ENCODE data around the gene LENG9. TPM values are rescaled to one million over a fixed set of nuclear protein-coding genes. Genes with fewer than 3 reads are reported as not detected.
A peak's percentile ranks its signal among the peaks of the same experiment; 100 is the strongest.
"Not testable (repeated sequence)": the region's sequence is repeated elsewhere in the genome, so short reads cannot be mapped to it uniquely, and the experiment has no call there.

LENG9 gene
- 1 to 10 TPM; 3.8 to 4.4 TPM for total RNA-seq
- polyA plus RNA-seq = 0.23 TPM

GRCh38 chr19:54463531-54464043, at the start of gene LENG9:
LENG9 (minus strand) TSS chr19:54463778; CDS start chr19:54463526, 252 bp downstream.
- DNase-seq = peak; percentile 88 to 95 (median 92)
- Mint-ChIP-seq H3K36me3 (peaks cover 3 to 39% (median 5%) of the 10 kb centered on the region in 3 donors), H3K4me1 (peaks cover 26 to 43% (median 28%) of the 10 kb centered on the region in 3 donors), H3K4me3 (peak within 1 kb of the TSS; percentile 87 to 99 (median 93)), H3K9me3 (peaks cover 0 to 2% (median 0%) of the 10 kb centered on the region in 5 donors), H3K27ac (peak within 1 kb of the TSS; percentile 94 to 99 (median 96)), H3K27me3 (peaks cover 0 to 4% of the 10 kb centered on the region in 2 donors)
- no peaks in the 10 kb centered on the region for H3K27me3 ChIP-seq (ENCODE audit: insufficient read depth, low read length, poor library complexity, severe bottlenecking)
- peaks cover 25% of the 10 kb centered on the region for H3K36me3 ChIP-seq (ENCODE audit: insufficient read depth, low read length)
- peak within 1 kb of the TSS; percentile 91 for H3K4me3 ChIP-seq (ENCODE audit: low read length)
- H3K27ac ChIP-seq (ENCODE audit: low read depth, low read length) = peak within 1 kb of the TSS; percentile 76
- POLR2A ChIA-PET = interaction anchor here (0.5 to 2.9 kb wide), 8 partner anchors 8 to 1676 kb away, joined by 3 to 35 read pairs (median 3); partner anchors contain the start of genes FIZ1, LENG8 and MYADM
- CTCF ChIA-PET = interaction anchor here (0.8 to 3.0 kb wide), 4 partner anchors 10 to 17 kb away, joined by 4 to 9 read pairs (median 6); partner anchors contain the start of gene LENG8
- H3K4me1 ChIP-seq (ENCODE audit: insufficient read depth, low read length) = peaks cover 21% of the 10 kb centered on the region
- H3K9me3 ChIP-seq (ENCODE audit: low read length) = no peaks in the 10 kb centered on the region

GRCh38 chr19:54509200-54509940, 45.8 kb upstream of the LENG9 start:
- H3K4me3 ChIP-seq (ENCODE audit: low read length); H3K27ac Mint-ChIP-seq; H3K36me3 Mint-ChIP-seq; H3K9me3 Mint-ChIP-seq; H3K4me3 Mint-ChIP-seq; H3K36me3 ChIP-seq (ENCODE audit: insufficient read depth, low read length); H3K9me3 ChIP-seq (ENCODE audit: low read length); CTCF ChIA-PET; POLR2A ChIA-PET; H3K27ac ChIP-seq (ENCODE audit: low read depth, low read length); H3K27me3 ChIP-seq (ENCODE audit: insufficient read depth, low read length, poor library complexity, severe bottlenecking): not testable (repeated sequence)
- H3K4me1 ChIP-seq (ENCODE audit: insufficient read depth, low read length) = peaks cover 15% of the 10 kb centered on the region
- H3K4me1 Mint-ChIP-seq = peaks cover 23 to 30% (median 25%) of the 10 kb centered on the region in 3 donors
- DNase-seq = peak in 1 of 5 donors; percentile 9
- H3K27me3 Mint-ChIP-seq = peaks cover 9 to 21% of the 10 kb centered on the region in 2 donors

DNA sequence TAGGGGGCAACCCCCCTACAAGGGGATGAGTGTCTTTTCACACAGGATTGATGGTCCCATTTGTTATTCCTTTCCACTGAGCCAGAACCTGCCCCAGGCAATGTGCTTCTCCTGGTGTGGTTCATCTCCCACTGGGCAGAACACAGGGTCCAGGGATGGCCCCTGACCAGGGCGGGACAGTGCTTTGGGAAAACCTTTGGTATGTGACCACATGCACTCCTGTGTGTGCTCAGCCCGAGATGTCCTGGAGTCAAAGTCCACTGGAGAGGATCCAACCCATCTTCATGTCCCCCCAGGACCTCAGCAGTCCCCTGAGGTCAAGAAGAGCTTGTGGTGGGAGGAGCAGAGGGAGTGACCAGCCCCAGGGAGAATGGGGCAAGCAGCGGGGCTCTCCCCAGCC, 44.9 kb upstream of the LENG9 start:
- CTCF ChIA-PET, POLR2A ChIA-PET: not testable (repeated sequence)

DNA sequence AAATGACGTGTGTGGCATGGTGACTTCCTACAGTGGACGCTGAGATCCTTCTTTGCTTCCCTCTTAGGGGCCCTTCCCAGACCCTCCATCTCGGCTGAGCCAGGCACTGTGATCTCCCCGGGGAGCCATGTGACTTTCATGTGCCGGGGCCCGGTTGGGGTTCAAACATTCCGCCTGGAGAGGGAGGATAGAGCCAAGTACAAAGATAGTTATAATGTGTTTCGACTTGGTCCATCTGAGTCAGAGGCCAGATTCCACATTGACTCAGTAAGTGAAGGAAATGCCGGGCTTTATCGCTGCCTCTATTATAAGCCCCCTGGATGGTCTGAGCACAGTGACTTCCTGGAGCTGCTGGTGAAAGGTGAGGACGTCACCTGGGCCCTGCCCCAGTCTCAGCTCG, 44.2 kb upstream of the LENG9 start:
- H3K27ac Mint-ChIP-seq = peak overlapping the region in 1 of 8 donors; percentile 80
- H3K4me3 ChIP-seq (ENCODE audit: low read length) = no peak overlapping the region

More for the DNA sequence above, 44.9 kb upstream of the LENG9 start:
- not testable (repeated sequence) for H3K27ac ChIP-seq (ENCODE audit: low read depth, low read length); H3K4me3 ChIP-seq (ENCODE audit: low read length); DNase-seq; H3K27ac Mint-ChIP-seq; H3K9me3 Mint-ChIP-seq; H3K27me3 ChIP-seq (ENCODE audit: insufficient read depth, low read length, poor library complexity, severe bottlenecking); H3K9me3 ChIP-seq (ENCODE audit: low read length); H3K36me3 ChIP-seq (ENCODE audit: insufficient read depth, low read length); H3K36me3 Mint-ChIP-seq
- H3K4me1 Mint-ChIP-seq = peaks cover 23 to 30% (median 25%) of the 10 kb centered on the region in 3 donors
- peaks cover 15% of the 10 kb centered on the region for H3K4me1 ChIP-seq (ENCODE audit: insufficient read depth, low read length)
- peaks cover 9 to 20% of the 10 kb centered on the region in 2 donors for H3K27me3 Mint-ChIP-seq
- H3K4me3 Mint-ChIP-seq = peak overlapping the region in 2 of 7 donors; percentile 19 to 48

DNA sequence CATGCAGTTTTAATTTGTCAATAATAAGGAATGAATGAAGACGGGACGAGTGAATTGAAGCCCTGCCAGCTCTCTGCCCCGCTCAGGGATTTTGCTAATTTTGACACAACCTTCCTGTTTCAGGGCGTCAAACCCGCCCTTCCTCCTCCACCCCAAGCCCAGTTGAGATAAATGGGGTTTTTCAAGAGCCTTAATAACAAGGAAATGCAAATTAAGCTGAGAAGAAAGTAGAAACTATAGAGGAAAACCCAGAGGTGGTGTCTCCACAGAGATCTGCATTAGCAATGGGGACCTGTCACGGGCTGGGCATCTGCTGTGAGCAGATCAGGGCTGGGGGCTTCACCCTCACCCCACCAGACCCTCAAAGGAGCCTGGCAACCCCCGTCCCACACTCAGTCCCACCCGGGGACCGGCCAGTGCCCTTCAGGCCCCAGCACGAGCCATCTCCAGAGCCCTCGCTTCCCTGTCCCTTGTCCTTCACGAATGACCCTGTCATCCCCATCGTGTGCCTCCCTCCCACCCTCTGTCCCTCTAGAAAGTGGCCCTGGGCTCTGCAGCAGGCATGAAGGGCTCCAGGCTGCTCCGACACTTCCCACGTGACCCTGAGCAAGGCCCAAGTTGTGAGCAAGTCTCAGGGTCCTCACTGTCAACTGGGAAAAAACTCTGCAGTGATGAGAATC, 43.6 kb upstream of the LENG9 start:
- H3K4me1 ChIP-seq (ENCODE audit: insufficient read depth, low read length) = peaks cover 15% of the 10 kb centered on the region
- DNase-seq; H3K36me3 ChIP-seq (ENCODE audit: insufficient read depth, low read length); POLR2A ChIA-PET; H3K4me3 ChIP-seq (ENCODE audit: low read length); CTCF ChIA-PET; H3K9me3 Mint-ChIP-seq; H3K27ac ChIP-seq (ENCODE audit: low read depth, low read length); H3K9me3 ChIP-seq (ENCODE audit: low read length); H3K36me3 Mint-ChIP-seq; H3K27me3 ChIP-seq (ENCODE audit: insufficient read depth, low read length, poor library complexity, severe bottlenecking): not testable (repeated sequence)
- H3K27me3 Mint-ChIP-seq = peaks cover 11 to 16% of the 10 kb centered on the region in 2 donors
- peak overlapping the region in 2 of 8 donors; percentile 74 to 80 for H3K27ac Mint-ChIP-seq
- peak overlapping the region in 5 of 7 donors; percentile 15 to 85 (median 42) for H3K4me3 Mint-ChIP-seq
- peaks cover 29 to 34% (median 29%) of the 10 kb centered on the region in 3 donors for H3K4me1 Mint-ChIP-seq

More for the DNA sequence above, 44.2 kb upstream of the LENG9 start:
- peaks cover 10 to 15% of the 10 kb centered on the region in 2 donors for H3K27me3 Mint-ChIP-seq
- no peak for DNase-seq
- Histone ChIP-seq H3K36me3 (ENCODE audit: insufficient read depth, low read length) (no peaks in the 10 kb centered on the region), H3K27me3 (ENCODE audit: insufficient read depth, low read length, poor library complexity, severe bottlenecking) (no peaks in the 10 kb centered on the region), H3K4me1 (ENCODE audit: insufficient read depth, low read length) (peaks cover 15% of the 10 kb centered on the region), H3K27ac (ENCODE audit: low read depth, low read length) (no peak overlapping the region), H3K9me3 (ENCODE audit: low read length) (no peaks in the 10 kb centered on the region)
- H3K36me3 Mint-ChIP-seq = peaks cover 0 to 3% (median 0%) of the 10 kb centered on the region in 3 donors
- H3K9me3 Mint-ChIP-seq = peaks cover 0 to 2% (median 0%) of the 10 kb centered on the region in 5 donors
- peak overlapping the region in 2 of 7 donors; percentile 42 to 85 for H3K4me3 Mint-ChIP-seq
- H3K4me1 Mint-ChIP-seq = peaks cover 23 to 30% (median 25%) of the 10 kb centered on the region in 3 donors
- ChIA-PET CTCF (no interaction called here), POLR2A (no interaction called here)

DNA sequence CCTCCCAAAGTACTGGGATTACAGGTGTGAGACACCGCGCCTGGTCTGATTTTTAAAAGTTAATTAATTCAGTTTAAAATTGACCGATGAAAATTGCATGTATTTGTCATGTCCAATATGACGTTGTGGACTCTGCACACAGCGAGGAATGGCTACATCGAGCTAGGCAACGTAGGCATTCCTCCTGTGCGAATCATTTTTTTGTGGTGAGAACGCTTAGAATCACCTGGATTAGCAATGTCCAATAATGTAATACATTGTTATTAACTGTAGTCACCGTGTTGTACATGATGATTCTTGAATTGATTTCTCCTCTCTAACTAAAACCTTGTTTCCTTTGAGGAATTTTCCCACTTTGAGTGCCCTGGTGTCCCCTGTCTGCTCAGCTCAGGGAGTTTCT, 42.5 kb upstream of the LENG9 start:
- CTCF ChIA-PET = no interaction called here
- POLR2A ChIA-PET = no interaction called here
- H3K9me3 ChIP-seq (ENCODE audit: low read length) = no peaks in the 10 kb centered on the region
- no peak overlapping the region for H3K27ac ChIP-seq (ENCODE audit: low read depth, low read length)
- Mint-ChIP-seq H3K36me3 (peaks cover 0 to 3% (median 0%) of the 10 kb centered on the region in 3 donors), H3K27me3 (peaks cover 11 to 20% of the 10 kb centered on the region in 2 donors), H3K4me1 (peaks cover 29 to 34% (median 29%) of the 10 kb centered on the region in 3 donors), H3K4me3 (peak overlapping the region in 6 of 7 donors; percentile 1 to 85 (median 35)), H3K9me3 (peaks cover 0 to 2% (median 0%) of the 10 kb centered on the region in 5 donors), H3K27ac (peak overlapping the region in 5 of 8 donors; percentile 6 to 77 (median 70))
- H3K36me3 ChIP-seq (ENCODE audit: insufficient read depth, low read length) = no peaks in the 10 kb centered on the region
- H3K27me3 ChIP-seq (ENCODE audit: insufficient read depth, low read length, poor library complexity, severe bottlenecking) = no peaks in the 10 kb centered on the region
- peaks cover 15% of the 10 kb centered on the region for H3K4me1 ChIP-seq (ENCODE audit: insufficient read depth, low read length)
- no peak for DNase-seq
- no peak overlapping the region for H3K4me3 ChIP-seq (ENCODE audit: low read length)

GRCh38 chr19:54505542-54505941, 42.0 kb upstream of the LENG9 start:
- POLR2A ChIA-PET; DNase-seq; H3K4me3 ChIP-seq (ENCODE audit: low read length); H3K9me3 Mint-ChIP-seq; H3K9me3 ChIP-seq (ENCODE audit: low read length); H3K36me3 Mint-ChIP-seq; H3K36me3 ChIP-seq (ENCODE audit: insufficient read depth, low read length); H3K27me3 ChIP-seq (ENCODE audit: insufficient read depth, low read length, poor library complexity, severe bottlenecking); CTCF ChIA-PET; H3K27ac ChIP-seq (ENCODE audit: low read depth, low read length): not testable (repeated sequence)
- peaks cover 29 to 34% (median 29%) of the 10 kb centered on the region in 3 donors for H3K4me1 Mint-ChIP-seq
- H3K4me3 Mint-ChIP-seq = peak overlapping the region in 2 of 7 donors; percentile 8 to 27
- H3K27me3 Mint-ChIP-seq = peaks cover 13 to 25% of the 10 kb centered on the region in 2 donors
- H3K4me1 ChIP-seq (ENCODE audit: insufficient read depth, low read length) = peaks cover 15% of the 10 kb centered on the region
- H3K27ac Mint-ChIP-seq = peak overlapping the region in 2 of 8 donors; percentile 64 to 81

All from CD8-positive, alpha-beta memory T cell (primary cell).